B cell (primary cell): ENCODE results near the gene AP5S1. TPM values are rescaled to one million over a fixed set of nuclear protein-coding genes. Genes with fewer than 3 reads are reported as not detected.

Experiments
- ATAC-seq: fragments of 200-7000 bp; cut with Tn5 transposase; one replicate; pipeline ENCODE4 v1.10.0; 2021; ENCODE audit warnings: low read depth, mild to moderate bottlenecking, moderate number of reproducible peaks, moderate library complexity
- CTCF ChIA-PET: fragments of 350-600 bp; sonication (Branson Sonifier 250); formaldehyde crosslinking; loops from one replicate; lab custom pipeline; 2021; ENCODE audit warnings: antibody characterized with exemption, inconsistent platforms; lab: Charles Lee
- POLR2A ChIA-PET: fragments of 350-600 bp; sonication (Branson Sonifier 250); formaldehyde crosslinking; loops from one replicate; lab custom pipeline; 2021; ENCODE audit warnings: antibody characterized with exemption; lab: Charles Lee
- DNase-seq: peaks from one replicate; pipeline ENCODE4 v3.0.0; 2013
- H2AFZ ChIP-seq: 2 replicates; pipeline ENCODE4 v1.6.1; 2012; ENCODE audit warnings: mild to moderate bottlenecking, low read depth, low read length; ENCODE audit not compliant: insufficient read depth, poor library complexity, severe bottlenecking
- H3K27ac ChIP-seq, 2 donors: 1 replicate in 1 of 2; 2 replicates in 1 of 2; pipeline ENCODE4 v1.5.1; 2012 to 2013; ENCODE audit warnings: low read length in 2 of 2, mild to moderate bottlenecking in 2 of 2, moderate library complexity in 1 of 2
- H3K27me3 ChIP-seq, 4 experiments: fragments of 200-600 bp in 1 of 4; sonication (generic) in 1 of 4; replicated peaks in 1 of 4; 1 replicate in 2 of 4; 2 replicates in 2 of 4; pipeline versions ENCODE4 v1.6.1 to v1.7.0; 2013 to 2016; ENCODE audit warnings: low read length in 3 of 4, mild to moderate bottlenecking in 2 of 4, mixed read lengths in 1 of 4, moderate library complexity in 1 of 4; ENCODE audit not compliant: insufficient read depth in 4 of 4, control insufficient read depth in 3 of 4; ENCODE audit errors: control extremely low read depth in 1 of 4
- H3K36me3 ChIP-seq, 2 experiments: replicated peaks in 1 of 2; 1 replicate in 1 of 2; 2 replicates in 1 of 2; pipeline versions ENCODE4 v1.6.1 to v1.7.1; 2013; ENCODE audit warnings: low read length in 1 of 2; ENCODE audit not compliant: insufficient read depth in 2 of 2, control insufficient read depth in 1 of 2; ENCODE audit errors: control extremely low read depth in 1 of 2, extremely low read depth in 1 of 2
- H3K4me1 ChIP-seq, 2 donors: fragments of 200-600 bp in 1 of 2; sonication (generic) in 1 of 2; 1 replicate in 1 of 2; 2 replicates in 1 of 2; pipeline versions ENCODE4 v1.5.1 to v1.6.1; 2013 to 2017; ENCODE audit warnings: low read length in 2 of 2; ENCODE audit not compliant: control insufficient read depth in 2 of 2, insufficient read depth in 2 of 2
- H3K4me2 ChIP-seq: replicated peaks from 2 replicates; pipeline ENCODE3; 2012; ENCODE audit warnings: mild to moderate bottlenecking, low read depth, low read length; ENCODE audit not compliant: poor library complexity, severe bottlenecking
- H3K4me3 ChIP-seq, 5 experiments: fragments of 200-600 bp in 1 of 5; sonication (generic) in 1 of 5; 1 replicate in 3 of 5; 2 replicates in 2 of 5; pipeline versions ENCODE4 v1.5.1 to v1.7.0; 2011 to 2016; ENCODE audit warnings: low read length in 4 of 5, mild to moderate bottlenecking in 4 of 5, low read depth in 2 of 5, control low read depth in 1 of 5, moderate library complexity in 1 of 5; ENCODE audit not compliant: insufficient read depth in 1 of 5; ENCODE audit errors: control extremely low read depth in 1 of 5, extremely low read depth in 1 of 5
- H3K79me2 ChIP-seq: fragments of 200-600 bp; sonication (generic); one replicate; pipeline ENCODE4 v1.6.0; 2016; ENCODE audit warnings: low read length; ENCODE audit not compliant: control insufficient read depth, insufficient read depth
- H3K9ac ChIP-seq: fragments of 200-600 bp; sonication (generic); 2 replicates; pipeline ENCODE4 v1.6.1; 2017; ENCODE audit warnings: mild to moderate bottlenecking, low read length, moderate library complexity
- H3K9me3 ChIP-seq, 3 donors: one replicate each; pipeline versions ENCODE4 v1.6.1 to v1.7.1; 2013; ENCODE audit warnings: low read length in 2 of 3; ENCODE audit not compliant: control insufficient read depth in 2 of 3, insufficient read depth in 1 of 3; ENCODE audit errors: control extremely low read depth in 1 of 3
- H4K20me1 ChIP-seq: 2 replicates; pipeline ENCODE4 v1.6.0; 2012; ENCODE audit warnings: mild to moderate bottlenecking, low read length; ENCODE audit not compliant: insufficient read depth, control insufficient read depth, poor library complexity, severe bottlenecking
- H3K27ac Mint-ChIP-seq: one replicate; pipeline ENCODE4 v1.8.0; 2021; ENCODE audit warnings: mixed read lengths
- H3K27me3 Mint-ChIP-seq: one replicate; pipeline ENCODE4 v1.8.0; 2021; ENCODE audit warnings: mixed read lengths
- H3K4me1 Mint-ChIP-seq: one replicate; pipeline ENCODE4 v1.8.0; 2021; ENCODE audit warnings: mixed read lengths
- H3K4me3 Mint-ChIP-seq: one replicate; pipeline ENCODE4 v1.8.0; 2021; ENCODE audit warnings: mixed read lengths
- H3K9me3 Mint-ChIP-seq: one replicate; pipeline ENCODE4 v1.8.0; 2022; ENCODE audit warnings: mixed read lengths; ENCODE audit not compliant: insufficient read depth
- CTCF ChIP-seq: fragments of 200-600 bp; IDR thresholded peaks from one replicate; pipeline ENCODE4 v1.8.0; 2022; ENCODE audit warnings: antibody characterized with exemption, mild to moderate bottlenecking
- EZH2 ChIP-seq: IDR thresholded peaks from 2 replicates; pipeline ENCODE4 v1.6.1; 2012; ENCODE audit warnings: borderline replicate concordance, low read depth, mild to moderate bottlenecking, moderate library complexity, low read length; ENCODE audit not compliant: insufficient read depth, poor library complexity, severe bottlenecking
- WGBS: methylation state at CpG from one replicate; pipeline ENCODE4 v1.1.5; 2013; ENCODE audit warnings: missing lambda C conversion rate; ENCODE audit not compliant: insufficient coverage; 5-methylcytosine and 5-hydroxymethylcytosine counted together
- intact Hi-C: fragments of 100-400 bp; cut with micrococcal nuclease; formaldehyde crosslinking; loops from one replicate; pipeline ENCODE4 v1.10.0; 2022
- polyA plus RNA-seq: library from polyadenylated mRNA; depleted of rRNA; stranded (reverse); fragments of >200 nt; gene quantifications from 2 replicates; pipeline ENCODE4 v1.2.3, GENCODE V29; 2012
- total RNA-seq, 2 donors: library from RNA; stranded (reverse); fragments of 120-200 nt in 1 of 2; gene quantifications; 1 replicate in 1 of 2; 2 replicates in 1 of 2; pipeline versions ENCODE4 v1.2.3 to v1.2.4, GENCODE V29; 2013 to 2022

Gene AP5S1
- total and polyA plus RNA-seq, 2 donors (not counting 1 experiment from before 2014, with no cell fraction given), result 9.2 to 12.6 TPM

DNA sequence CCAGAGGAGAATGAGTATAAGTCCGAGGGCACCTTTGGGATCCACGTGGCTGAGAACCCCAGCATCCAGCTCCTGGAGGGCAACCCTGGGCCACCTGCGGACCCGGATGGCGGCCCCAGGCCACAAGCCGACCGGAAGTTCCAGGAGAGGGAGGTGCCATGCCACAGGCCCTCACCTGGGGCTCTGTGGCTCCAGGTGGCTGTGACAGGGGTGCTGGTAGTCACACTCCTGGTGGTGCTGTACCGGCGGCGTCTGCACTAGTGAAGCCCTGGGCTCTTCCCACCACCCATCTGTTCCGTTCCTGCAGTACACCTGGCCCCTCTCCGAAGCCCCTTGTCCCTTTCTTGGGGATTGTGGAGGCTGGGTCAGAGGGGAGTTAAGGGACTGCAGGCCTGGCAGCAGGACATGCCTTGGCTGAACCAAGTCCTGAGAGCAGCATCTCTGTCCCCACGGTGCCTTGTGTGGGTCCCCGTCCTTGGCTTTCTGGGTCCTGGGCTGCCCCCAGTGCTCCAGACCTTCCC, 45.6 kb downstream of the AP5S1 start:
- Histone ChIP-seq H4K20me1 (peaks cover 6% of the 10 kb centered on the region), H3K4me1 (no peaks in the 10 kb centered on the region), H3K9me3 (peaks cover 0 to 3% (median 0%) of the 10 kb centered on the region in 3 donors), H3K27me3 (no peaks in the 10 kb centered on the region), H3K4me2 (no peak overlapping the region), H3K4me3 (no peak overlapping the region), H3K79me2 (peaks cover 2% of the 10 kb centered on the region), H2AFZ (no peak overlapping the region), H3K36me3 (peaks cover 11 to 64% of the 10 kb centered on the region in 2 experiments), H3K27ac (no peak overlapping the region), H3K9ac (no peak overlapping the region)
- H3K27ac Mint-ChIP-seq, result no peak overlapping the region
- H3K4me3 Mint-ChIP-seq, result no peak overlapping the region
- 94% methylated on average over 8 of the region's 14 CpGs for WGBS
- peaks cover 5% of the 10 kb centered on the region for H3K4me1 Mint-ChIP-seq
- DNase-seq (no peak), ATAC-seq (no peak)
- TF ChIP-seq CTCF (no peak), EZH2 (no peak)
- ChIA-PET POLR2A (no interaction called here), CTCF (interaction anchor here (1.9 kb wide), 1 partner anchor 11 kb away, joined by 7 read pairs; no protein-coding TSS in a partner anchor)
- H3K9me3 Mint-ChIP-seq, result no peaks in the 10 kb centered on the region
- H3K27me3 Mint-ChIP-seq, result no peaks in the 10 kb centered on the region
- intact Hi-C loops, result no loop called here

DNA sequence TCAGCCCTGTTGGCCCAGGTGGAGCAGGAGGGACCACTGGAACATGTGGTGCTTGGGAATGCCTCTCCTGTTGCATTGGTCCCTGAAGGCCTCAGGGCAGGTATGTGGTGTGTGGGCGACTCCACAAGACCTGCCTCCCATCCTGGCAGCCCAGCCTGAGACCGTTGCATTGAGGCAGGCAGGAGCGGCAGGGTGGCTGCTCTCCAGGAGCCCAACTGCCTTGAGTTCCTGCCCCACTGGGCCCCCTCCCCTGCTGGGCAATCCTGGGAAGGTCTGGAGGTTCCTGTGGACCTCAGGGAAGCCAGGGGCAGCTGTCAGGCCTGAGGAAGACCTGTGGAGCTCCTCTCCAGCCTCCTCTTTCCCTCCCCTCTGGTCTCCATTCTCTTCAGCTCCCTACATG, 46.1 kb downstream of the AP5S1 start:
- H3K4me2 ChIP-seq, result no peak overlapping the region
- no peak for ATAC-seq
- POLR2A ChIA-PET, result no interaction called here

More for the DNA sequence above, 46.1 kb downstream of the AP5S1 start:
- H3K27ac ChIP-seq, result no peak overlapping the region
- peaks cover 11 to 65% of the 10 kb centered on the region in 2 experiments for H3K36me3 ChIP-seq
- intact Hi-C loops, result no loop called here
- no peaks in the 10 kb centered on the region for H3K27me3 Mint-ChIP-seq
- peaks cover 2% of the 10 kb centered on the region for H3K79me2 ChIP-seq
- CTCF ChIA-PET, result interaction anchor here (1.9 kb wide), 1 partner anchor 11 kb away, joined by 7 read pairs; no protein-coding TSS in a partner anchor
- H3K27ac Mint-ChIP-seq, result no peak overlapping the region
- peaks cover 5% of the 10 kb centered on the region for H3K4me1 Mint-ChIP-seq
- no peaks in the 10 kb centered on the region for H3K4me1 ChIP-seq
- no peak overlapping the region for H2AFZ ChIP-seq
- no peaks in the 10 kb centered on the region for H3K27me3 ChIP-seq
- no peak overlapping the region for H3K4me3 ChIP-seq
- peaks cover 4% of the 10 kb centered on the region for H4K20me1 ChIP-seq
- no peaks in the 10 kb centered on the region for H3K9me3 Mint-ChIP-seq
- TF ChIP-seq EZH2, result no peak
- TF ChIP-seq CTCF, result no peak
- H3K9ac ChIP-seq, result no peak overlapping the region
- WGBS, result 96% methylated on average over 3 of the region's 3 CpGs
- no peak overlapping the region for H3K4me3 Mint-ChIP-seq
- peaks cover 0 to 3% (median 0%) of the 10 kb centered on the region in 3 donors for H3K9me3 ChIP-seq
- DNase-seq, result no peak
